GM10266 (cell line): Measurements from ENCODE around the gene F7.
"Not testable (repeated sequence)": the region's sequence is repeated elsewhere in the genome, so short reads cannot be mapped to it uniquely, and the experiment has no call there.

Experiments used
- DNase-seq: peaks from one replicate; pipeline ENCODE4 v3.0.0; 2012; ENCODE audit errors: extremely low spot score
- TF ChIP-seq, protein P1 (sequence below): IDR thresholded peaks from 2 replicates; pipeline ENCODE4 v1.5.1; 2012; ENCODE audit warnings: mild to moderate bottlenecking, low read depth; ENCODE audit not compliant: control insufficient read depth, insufficient read depth; ENCODE audit errors: missing control alignments

Gene F7

DNA sequence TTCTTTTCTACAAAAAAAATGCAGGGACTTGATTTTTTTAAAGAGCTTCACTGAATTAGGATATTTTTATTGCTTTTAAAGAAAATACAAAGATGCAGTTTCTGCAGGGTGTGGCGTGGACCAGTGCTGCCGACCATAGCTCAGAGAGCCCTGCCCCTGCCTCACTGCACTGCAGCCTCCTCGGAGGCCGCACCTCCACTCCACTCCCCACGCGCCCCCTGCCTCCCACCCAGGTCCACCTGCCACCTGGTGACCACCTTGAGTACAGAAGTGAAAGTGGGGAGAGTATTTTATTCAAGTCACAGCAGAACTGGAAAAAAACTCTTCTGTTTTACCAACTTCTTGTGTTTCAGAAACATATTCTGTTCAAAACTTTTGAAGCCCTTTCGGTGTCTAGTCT lies 7.9 kb upstream of the F7 start:
- DNase-seq: no peak
- TF ChIP-seq, protein P1, sequence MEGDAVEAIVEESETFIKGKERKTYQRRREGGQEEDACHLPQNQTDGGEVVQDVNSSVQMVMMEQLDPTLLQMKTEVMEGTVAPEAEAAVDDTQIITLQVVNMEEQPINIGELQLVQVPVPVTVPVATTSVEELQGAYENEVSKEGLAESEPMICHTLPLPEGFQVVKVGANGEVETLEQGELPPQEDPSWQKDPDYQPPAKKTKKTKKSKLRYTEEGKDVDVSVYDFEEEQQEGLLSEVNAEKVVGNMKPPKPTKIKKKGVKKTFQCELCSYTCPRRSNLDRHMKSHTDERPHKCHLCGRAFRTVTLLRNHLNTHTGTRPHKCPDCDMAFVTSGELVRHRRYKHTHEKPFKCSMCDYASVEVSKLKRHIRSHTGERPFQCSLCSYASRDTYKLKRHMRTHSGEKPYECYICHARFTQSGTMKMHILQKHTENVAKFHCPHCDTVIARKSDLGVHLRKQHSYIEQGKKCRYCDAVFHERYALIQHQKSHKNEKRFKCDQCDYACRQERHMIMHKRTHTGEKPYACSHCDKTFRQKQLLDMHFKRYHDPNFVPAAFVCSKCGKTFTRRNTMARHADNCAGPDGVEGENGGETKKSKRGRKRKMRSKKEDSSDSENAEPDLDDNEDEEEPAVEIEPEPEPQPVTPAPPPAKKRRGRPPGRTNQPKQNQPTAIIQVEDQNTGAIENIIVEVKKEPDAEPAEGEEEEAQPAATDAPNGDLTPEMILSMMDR: no peak

DNA sequence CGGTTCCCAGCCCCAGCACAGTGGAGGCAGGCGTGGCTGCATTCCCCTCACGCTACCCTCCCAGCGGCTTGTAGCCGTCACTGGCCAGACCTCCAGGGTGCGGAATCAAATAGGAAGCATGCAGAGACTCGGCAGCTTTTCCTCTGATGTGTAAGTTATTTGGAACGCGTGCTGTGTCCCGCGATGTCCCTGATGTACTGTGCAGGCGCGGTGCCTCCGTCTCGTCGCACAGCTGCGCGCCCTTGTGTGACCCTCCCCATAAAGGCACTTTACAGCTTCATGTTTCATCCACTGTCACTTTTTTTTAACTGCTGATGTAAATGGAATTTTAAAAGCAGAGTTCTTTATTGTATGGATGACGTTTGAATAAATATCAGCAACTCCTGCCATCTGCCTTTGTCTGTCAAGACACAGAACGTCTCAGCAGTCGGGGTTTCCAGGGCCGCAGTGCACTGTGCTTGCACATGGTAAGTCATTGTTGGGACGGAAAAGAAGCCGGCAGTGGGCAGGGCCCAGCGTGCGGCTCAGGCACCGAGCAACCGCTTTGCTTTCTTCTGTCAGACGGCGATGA lies 7.3 kb upstream of the F7 start:
- DNase-seq: no peak
- TF ChIP-seq, protein P1: no peak

DNA sequence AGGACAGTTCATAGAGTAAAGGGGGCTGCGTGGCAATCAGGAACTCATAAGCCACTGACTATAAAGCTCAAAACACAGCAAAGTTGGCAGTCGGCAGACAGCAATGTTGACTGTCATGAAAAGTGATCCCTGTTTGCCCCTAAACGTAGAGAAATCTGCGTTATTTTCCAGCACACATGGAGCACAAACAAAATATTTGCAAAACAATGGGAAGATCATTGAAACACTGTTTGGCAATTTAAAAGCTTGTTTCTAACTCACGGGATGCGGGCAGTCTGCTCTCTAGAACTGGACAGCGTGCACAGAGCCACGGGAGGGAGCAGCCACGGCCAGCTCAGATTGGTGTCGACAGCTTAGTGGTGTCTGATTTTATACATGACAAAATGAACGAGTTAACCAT lies 6.4 kb upstream of the F7 start:
- DNase-seq: no peak
- TF ChIP-seq, protein P1: no peak

DNA sequence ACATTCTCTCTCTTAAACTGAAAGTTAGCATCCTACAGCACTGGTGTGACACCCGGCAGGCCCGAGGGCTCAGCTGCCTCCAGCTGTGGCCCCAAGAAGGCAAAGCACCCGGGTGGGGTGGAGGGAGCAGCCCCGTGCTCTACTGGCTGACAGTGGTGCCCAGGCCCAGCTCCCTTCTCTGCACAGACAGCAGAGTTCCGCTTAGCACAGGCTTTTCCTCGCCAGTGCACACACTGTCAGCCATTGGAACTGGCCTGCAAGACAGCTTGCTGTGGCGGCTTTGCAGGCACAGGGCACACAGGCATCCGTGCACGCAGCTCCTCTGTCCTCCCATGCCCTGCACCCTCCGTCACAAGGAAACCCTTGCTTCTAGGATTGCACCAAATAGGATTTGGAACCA lies 3.3 kb upstream of the F7 start:
- DNase-seq: not testable (repeated sequence)

DNA sequence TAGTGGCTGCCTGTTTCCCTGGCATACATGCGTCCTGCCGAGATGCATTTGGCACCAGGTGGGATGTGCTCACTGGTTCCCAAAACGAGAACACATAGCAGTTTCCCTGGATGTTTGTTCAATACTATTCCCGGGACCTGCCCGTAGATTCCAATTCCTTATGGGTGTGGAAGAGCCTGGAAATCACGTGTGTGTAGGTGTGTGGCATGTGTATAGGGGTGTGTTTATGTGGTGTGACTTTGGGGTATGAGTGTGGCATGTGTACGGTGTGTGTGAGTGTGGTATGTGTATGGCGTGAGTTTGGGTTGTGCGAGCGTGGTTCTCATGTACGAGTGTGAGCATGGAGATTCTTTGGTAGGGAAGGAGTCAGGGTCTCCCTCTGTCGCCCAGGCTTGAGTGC lies 2.9 kb upstream of the F7 start:
- TF ChIP-seq, protein P1: no peak
- no peak for DNase-seq

DNA sequence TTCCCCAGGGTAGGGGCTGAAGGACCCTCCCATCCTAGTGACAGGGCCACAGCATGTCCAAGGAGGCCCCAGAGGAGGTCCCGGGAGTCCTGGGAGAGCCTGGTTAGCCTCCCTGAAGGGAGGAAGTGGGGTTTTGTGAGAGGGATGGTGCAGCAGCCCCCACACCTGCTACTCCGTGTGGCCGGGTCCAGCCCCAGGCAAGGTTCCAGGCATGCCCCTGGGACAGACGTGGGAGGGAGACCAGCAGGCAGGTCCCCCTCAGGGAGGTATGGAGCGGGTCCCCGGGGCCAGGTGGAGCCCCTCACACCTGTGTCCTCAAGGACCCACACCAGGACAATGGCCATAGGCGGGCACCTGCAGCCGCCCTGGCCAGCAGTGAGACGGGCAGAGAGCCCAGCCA lies 1.9 kb upstream of the F7 start:
- DNase-seq: no peak
- TF ChIP-seq, protein P1: no peak

DNA sequence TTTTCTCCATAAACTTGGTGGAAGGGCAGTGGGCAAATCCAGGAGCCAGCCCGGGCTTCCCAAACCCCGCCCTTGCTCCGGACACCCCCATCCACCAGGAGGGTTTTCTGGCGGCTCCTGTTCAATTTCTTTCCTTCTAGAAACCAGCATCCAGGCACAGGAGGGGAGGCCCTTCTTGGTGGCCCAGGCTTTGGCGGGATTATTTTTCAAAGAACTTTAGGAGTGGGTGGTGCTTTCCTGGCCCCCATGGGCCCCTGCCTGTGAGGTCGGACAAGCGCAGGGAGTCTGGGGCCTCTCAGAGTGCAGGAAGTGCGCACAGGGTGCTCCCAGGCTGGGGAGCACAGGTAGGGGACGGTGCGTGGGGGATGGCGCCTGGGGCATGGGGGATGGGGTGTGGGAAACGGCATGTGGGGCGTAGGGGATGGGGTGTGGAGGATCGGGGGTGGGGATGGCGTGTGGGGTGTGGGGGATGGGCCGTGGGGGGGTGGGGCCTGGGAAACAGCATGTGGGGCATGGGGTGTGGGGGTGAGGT lies 396 bp downstream of the F7 start:
- DNase-seq: no peak
- TF ChIP-seq, protein P1: no peak

DNA sequence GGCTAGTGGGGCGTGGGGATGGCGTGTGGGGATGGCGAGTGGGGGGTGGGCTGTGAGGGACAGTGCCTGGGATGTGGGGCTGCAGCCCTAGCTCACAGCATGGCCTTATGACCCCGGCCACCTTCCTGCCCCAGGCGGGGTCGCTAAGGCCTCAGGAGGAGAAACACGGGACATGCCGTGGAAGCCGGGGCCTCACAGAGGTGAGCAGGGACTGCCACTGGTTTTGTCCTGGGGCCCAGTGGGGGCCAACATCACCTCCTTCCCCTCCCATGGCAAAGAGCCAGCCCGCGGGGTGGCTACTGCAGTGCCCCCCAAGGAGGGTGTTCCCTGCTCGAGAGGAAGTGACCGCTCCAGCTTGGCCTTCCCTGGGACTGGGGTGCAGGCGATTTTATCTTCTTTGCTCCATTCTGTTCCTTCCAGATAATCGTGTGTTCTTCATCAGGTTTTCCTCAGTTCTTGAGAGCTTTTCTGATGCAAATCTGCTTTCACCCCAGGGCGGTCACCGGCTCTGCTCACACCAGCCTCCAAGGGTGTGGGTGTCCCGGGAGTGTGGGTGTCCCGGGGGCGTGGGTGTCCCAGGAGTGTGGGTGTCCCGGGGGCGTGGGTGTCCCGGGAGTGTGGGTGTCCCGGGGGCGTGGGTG lies 1.2 kb downstream of the F7 start:
- DNase-seq: no peak
- TF ChIP-seq, protein P1: no peak

DNA sequence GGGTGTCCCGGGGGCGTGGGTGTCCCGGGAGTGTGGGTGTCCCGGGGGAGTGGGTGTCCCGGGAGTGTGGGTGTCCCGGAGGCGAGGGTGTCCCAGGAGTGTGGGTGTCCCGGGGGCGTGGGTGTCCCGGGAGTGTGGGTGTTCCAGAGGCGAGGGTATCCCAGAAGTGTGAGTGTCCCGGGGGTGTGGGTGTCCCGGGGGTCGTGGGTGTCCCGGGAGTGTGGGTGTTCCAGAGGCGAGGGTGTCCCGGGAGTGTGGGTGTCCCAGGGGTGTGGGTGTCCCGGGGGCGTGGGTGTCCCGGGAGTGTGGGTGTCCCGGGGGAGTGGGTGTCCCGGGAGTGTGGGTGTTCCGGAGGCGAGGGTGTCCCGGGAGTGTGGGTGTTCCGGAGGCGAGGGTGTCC lies 2.9 kb downstream of the F7 start:
- not testable (repeated sequence) for DNase-seq
